Heart left ventricle (tissue), 16 donors: ENCODE measurements around the gene EMC7. TPM values are rescaled to one million over a fixed set of nuclear protein-coding genes. Genes with fewer than 3 reads are reported as not detected.

Experiments used
- ATAC-seq, 4 donors: fragments of 200-7000 bp; cut with Tn5 transposase; one replicate each; pipeline ENCODE4 v1.9.1; 2020 to 2022; ENCODE audit warnings: moderate library complexity in 4 of 4, mild to moderate bottlenecking in 3 of 4, moderate number of reproducible peaks in 1 of 4
- DNase-seq, 5 donors: peaks; one replicate each; pipeline ENCODE4 v3.0.0-alpha.2; 2020
- H3K27ac ChIP-seq, 12 donors: fragments of 200-600 bp; sonication (generic) in 4 of 12; one replicate each; pipeline versions ENCODE4 v1.5.0 to v1.8.0; 2016 to 2022; ENCODE audit warnings: mild to moderate bottlenecking in 2 of 12
- H3K27me3 ChIP-seq, 9 donors: fragments of 200-600 bp; sonication (generic) in 2 of 9; one replicate each; pipeline versions ENCODE4 v1.5.1 to v1.8.0; 2016 to 2022; ENCODE audit warnings: mild to moderate bottlenecking in 3 of 9
- H3K36me3 ChIP-seq, 9 donors: fragments of 200-600 bp; sonication (generic) in 2 of 9; one replicate each; pipeline versions ENCODE4 v1.5.0 to v1.8.0; 2018 to 2022; ENCODE audit warnings: mild to moderate bottlenecking in 2 of 9
- H3K4me1 ChIP-seq, 12 donors: fragments of 200-600 bp; sonication (generic) in 4 of 12; one replicate each; pipeline versions ENCODE4 v1.5.0 to v1.8.0; 2016 to 2022; ENCODE audit warnings: mild to moderate bottlenecking in 3 of 12
- H3K4me3 ChIP-seq, 12 donors: fragments of 200-600 bp; sonication (generic) in 4 of 12; one replicate each; pipeline versions ENCODE4 v1.5.0 to v1.8.0; 2017 to 2022; ENCODE audit warnings: mild to moderate bottlenecking in 9 of 12, moderate library complexity in 4 of 12
- H3K9me3 ChIP-seq, 12 donors: fragments of 200-600 bp; sonication (generic) in 4 of 12; one replicate each; pipeline versions ENCODE4 v1.5.0 to v1.8.0; 2016 to 2022; ENCODE audit warnings: mild to moderate bottlenecking in 1 of 12
- CTCF ChIP-seq, 12 donors: fragments of 200-600 bp; sonication (generic) in 4 of 12; IDR thresholded peaks; one replicate each; pipeline versions ENCODE4 v1.5.0 to v1.8.0; 2018 to 2022; ENCODE audit warnings: antibody characterized with exemption in 12 of 12, mild to moderate bottlenecking in 5 of 12
- POLR2A ChIP-seq, 2 donors: fragments of 450-650 bp; IDR thresholded peaks; one replicate each; pipeline ENCODE4 v1.6.1; 2017; ENCODE audit warnings: antibody characterized with exemption in 2 of 2, mild to moderate bottlenecking in 2 of 2, moderate library complexity in 2 of 2
- WGBS, 4 donors: extraction: QIAGEN DNeasy Blood & Tissue Kit in 2 of 4; methylation state at CpG; one replicate each; pipeline versions ENCODE4 v1.1.5 to v1.1.7; 2013 to 2018; 5-methylcytosine and 5-hydroxymethylcytosine counted together
- intact Hi-C, 10 donors: fragments of 100-400 bp; cut with DNase I; formaldehyde crosslinking; loops; one replicate each; pipeline versions ENCODE4 v1.11.1 to v1.14.2; 2022
- polyA plus RNA-seq, 2 donors: library from polyadenylated mRNA; stranded (reverse); fragments of 200-250 nt; gene quantifications; one replicate each; pipeline ENCODE4 v1.2.3, GENCODE V29; 2013
- total RNA-seq, 9 donors: library from RNA; depleted of rRNA in 2 of 9; stranded (reverse); fragments of >200 nt in 2 of 9; fragmentation: NEBNext Ultra II Directional in 3 of 9; extraction: Animal tissue kit (Norgen Biotek cat#: 25700) in 3 of 9; gene quantifications; one replicate each; pipeline versions ENCODE4 v1.1.0 to v1.2.4, GENCODE V29; 2016 to 2023
- donor health status: ischemic (EF 13 %, LVEDD 7.1; RV severe dilation, severe dysfunction).
- donor health status: healthy with polysubstance abuse.
- donor health status: DM: no; HTN: yes; CAD: no.
- donor health status: DM: no; HTN: no; CAD: no.
- donor health status: ischemic (EF 25% LVEDD 6.9; RV normal size, moderate dysfunction).
- donor health status: ischemic (EF 25% LVEDD 5.7; RV mildly dilated, moderate dysfunction).
- donor health status: healthy.
- donor health status: DM: yes; HTN: yes; CAD: no.
- donor health status: ischemic (EF 35%, LVEDD 5.7; RV mildly dilated, moderate dysfunction).
- donor health status: nonischemic (EF 11% LVEDD 7.7; RV severe dilation, severe dysfunction).
- donor health status: DM: yes; HTN: yes; CAD: no.
- donor health status: PGD.
- donor health status: ischemic (EF 29% LVEDD 5.4; RV normal size, mild dysfunction).
- donor health status: nonischemic (EF 23%, LVEDD 6.1; RV moderate dilation, normal function).

EMC7 gene
- total and polyA plus RNA-seq, 11 donors, result 28.9 to 143 (median 65.2) TPM

GRCh38 chr15:34116620-34117019 lies 15.0 kb upstream of the EMC7 start:
- H3K27ac ChIP-seq, result no peak overlapping the region
- no peaks in the 10 kb centered on the region for H3K9me3 ChIP-seq
- peaks cover 0 to 25% (median 0%) of the 10 kb centered on the region in 9 donors for H3K27me3 ChIP-seq
- intact Hi-C loops, result loop anchor here in 1 of 10 donors (5.0 kb wide), 1 partner anchor 49 kb away; no protein-coding TSS in a partner anchor
- TF ChIP-seq CTCF (IDR thresholded peaks at IDR 0.05), result no peak
- TF ChIP-seq POLR2A (IDR thresholded peaks at IDR 0.05), result no peak
- H3K4me1 ChIP-seq, result no peaks in the 10 kb centered on the region
- no peak for ATAC-seq
- H3K36me3 ChIP-seq, result no peaks in the 10 kb centered on the region
- WGBS, 4 donors, result 84 to 89% (median 86%) methylated on average over 2 of the region's 2 CpGs
- DNase-seq, result no peak
- H3K4me3 ChIP-seq, result no peak overlapping the region

GRCh38 chr15:34114739-34115138 lies 13.1 kb upstream of the EMC7 start:
- no peak overlapping the region for H3K4me3 ChIP-seq
- 58 to 84% (median 65%) methylated on average over 3 of the region's 3 CpGs for WGBS, 4 donors
- intact Hi-C loops, result loop anchor here in 1 of 10 donors (5.0 kb wide), 1 partner anchor 47 kb away; no protein-coding TSS in a partner anchor
- ATAC-seq (no peak), DNase-seq (no peak)
- no peaks in the 10 kb centered on the region for H3K36me3 ChIP-seq
- H3K4me1 ChIP-seq, result no peaks in the 10 kb centered on the region
- H3K9me3 ChIP-seq, result no peaks in the 10 kb centered on the region
- peaks cover 0 to 25% (median 0%) of the 10 kb centered on the region in 9 donors for H3K27me3 ChIP-seq
- no peak overlapping the region for H3K27ac ChIP-seq
- TF ChIP-seq POLR2A (IDR thresholded peaks at IDR 0.05) (no peak), CTCF (IDR thresholded peaks at IDR 0.05) (no peak)

GRCh38 chr15:34114215-34114614 lies 12.6 kb upstream of the EMC7 start:
- intact Hi-C loops, result no loop called here
- DNase-seq (no peak), ATAC-seq (no peak)
- H3K27ac ChIP-seq, result no peak overlapping the region
- TF ChIP-seq CTCF (IDR thresholded peaks at IDR 0.05) (no peak), POLR2A (IDR thresholded peaks at IDR 0.05) (no peak)
- no peaks in the 10 kb centered on the region for H3K4me1 ChIP-seq
- WGBS, 4 donors, result 47 to 68% (median 50%) methylated on average over 2 of the region's 2 CpGs
- no peaks in the 10 kb centered on the region for H3K36me3 ChIP-seq
- no peak overlapping the region for H3K4me3 ChIP-seq
- H3K27me3 ChIP-seq, result peaks cover 0 to 25% (median 0%) of the 10 kb centered on the region in 9 donors
- H3K9me3 ChIP-seq, result no peaks in the 10 kb centered on the region

GRCh38 chr15:34111488-34111887 lies 9.8 kb upstream of the EMC7 start:
- Histone ChIP-seq H3K27ac (no peak overlapping the region), H3K9me3 (no peaks in the 10 kb centered on the region), H3K4me1 (no peaks in the 10 kb centered on the region), H3K4me3 (no peak overlapping the region), H3K27me3 (peaks cover 0 to 19% (median 0%) of the 10 kb centered on the region in 9 donors), H3K36me3 (no peaks in the 10 kb centered on the region)
- ATAC-seq (no peak), DNase-seq (no peak)
- no peak for TF ChIP-seq CTCF (IDR thresholded peaks at IDR 0.05)
- no peak for TF ChIP-seq POLR2A (IDR thresholded peaks at IDR 0.05)
- 70 to 74% (median 73%) methylated on average over 6 of the region's 6 CpGs for WGBS, 4 donors
- intact Hi-C loops, result no loop called here
